Measurements from ENCODE around the gene COA7. TPM values are rescaled to one million over a fixed set of nuclear protein-coding genes. Genes with fewer than 3 reads are reported as not detected.

The COA7 gene
- total RNA-seq, 1 experiment from 2014 or later = 16.9 TPM

GRCh38 chr1:52659851-52660596, 38.1 kb downstream of the COA7 start:
- Histone ChIP-seq H3K36me3 (no peaks in the 10 kb centered on the region), H3K4me3 (no peak overlapping the region), H3K9me3 (no peaks in the 10 kb centered on the region), H3K27me3 (no peaks in the 10 kb centered on the region)
- DNase-seq = no peak

- no peak for DNase-seq
- Histone ChIP-seq H3K27me3 (no peaks in the 10 kb centered on the region), H3K9me3 (no peaks in the 10 kb centered on the region)
These were observed 38.8 kb downstream of the COA7 start for GRCh38 chr1:52659356-52659755.

GRCh38 chr1:52658795-52659194, 39.4 kb downstream of the COA7 start:
- Histone ChIP-seq H3K4me3 (no peak overlapping the region), H3K9me3 (no peaks in the 10 kb centered on the region), H3K27me3 (no peaks in the 10 kb centered on the region), H3K36me3 (no peaks in the 10 kb centered on the region)
- DNase-seq = no peak

More at GRCh38 chr1:52659356-52659755, 38.8 kb downstream of the COA7 start:
- Histone ChIP-seq H3K4me3 (no peak overlapping the region), H3K36me3 (no peaks in the 10 kb centered on the region)

- Histone ChIP-seq H3K9me3 (no peaks in the 10 kb centered on the region), H3K36me3 (no peaks in the 10 kb centered on the region), H3K4me3 (no peak overlapping the region), H3K27me3 (no peaks in the 10 kb centered on the region)
- no peak for DNase-seq
These were observed 40.4 kb downstream of the COA7 start for GRCh38 chr1:52657702-52658101.

- H3K4me3 ChIP-seq = no peak overlapping the region
- no peaks in the 10 kb centered on the region for H3K9me3 ChIP-seq
- no peaks in the 10 kb centered on the region for H3K36me3 ChIP-seq
- no peaks in the 10 kb centered on the region for H3K27me3 ChIP-seq
- no peak for DNase-seq
These were observed 44.1 kb downstream of the COA7 start for GRCh38 chr1:52654063-52654462.

GRCh38 chr1:52653207-52653849, 44.8 kb downstream of the COA7 start:
- no peak for DNase-seq
- Histone ChIP-seq H3K36me3 (no peaks in the 10 kb centered on the region), H3K9me3 (no peaks in the 10 kb centered on the region)

GRCh38 chr1:52651904-52652303, 46.2 kb downstream of the COA7 start:
- no peak overlapping the region for H3K4me3 ChIP-seq
- H3K9me3 ChIP-seq = no peaks in the 10 kb centered on the region
- no peaks in the 10 kb centered on the region for H3K36me3 ChIP-seq
- no peaks in the 10 kb centered on the region for H3K27me3 ChIP-seq
- DNase-seq = no peak

More at GRCh38 chr1:52653207-52653849, 44.8 kb downstream of the COA7 start:
- no peak overlapping the region for H3K4me3 ChIP-seq
- no peaks in the 10 kb centered on the region for H3K27me3 ChIP-seq

GRCh38 chr1:52645261-52645660, 52.9 kb downstream of the COA7 start:
- Histone ChIP-seq H3K36me3 (no peaks in the 10 kb centered on the region), H3K9me3 (no peaks in the 10 kb centered on the region), H3K27me3 (no peaks in the 10 kb centered on the region), H3K4me3 (no peak overlapping the region)
- no peak for DNase-seq

- Histone ChIP-seq H3K36me3 (no peaks in the 10 kb centered on the region), H3K27me3 (no peaks in the 10 kb centered on the region), H3K9me3 (no peaks in the 10 kb centered on the region), H3K4me3 (no peak overlapping the region)
- DNase-seq = no peak
These were observed 56.8 kb downstream of the COA7 start for GRCh38 chr1:52641307-52641706.

GRCh38 chr1:52640697-52641096, 57.5 kb downstream of the COA7 start:
- H3K36me3 ChIP-seq = no peaks in the 10 kb centered on the region
- H3K4me3 ChIP-seq = no peak overlapping the region
- no peaks in the 10 kb centered on the region for H3K9me3 ChIP-seq
- no peak for DNase-seq
- no peaks in the 10 kb centered on the region for H3K27me3 ChIP-seq

- H3K27me3 ChIP-seq = peaks cover 4% of the 10 kb centered on the region; the same call in 1 of the 2 replicates
- H3K36me3 ChIP-seq = no peaks in the 10 kb centered on the region
- no peak for DNase-seq
- peaks cover 7% of the 10 kb centered on the region; the same call in 1 of the 2 replicates for H3K9me3 ChIP-seq
- no peak overlapping the region for H3K4me3 ChIP-seq
These were observed 60.2 kb downstream of the COA7 start for GRCh38 chr1:52637946-52638345.

- Histone ChIP-seq H3K27me3 (peaks cover 4% of the 10 kb centered on the region; the same call in 1 of the 2 replicates), H3K36me3 (no peaks in the 10 kb centered on the region), H3K4me3 (no peak overlapping the region), H3K9me3 (peaks cover 7% of the 10 kb centered on the region; the same call in 1 of the 2 replicates)
- DNase-seq = no peak
These were observed 61.1 kb downstream of the COA7 start for GRCh38 chr1:52636721-52637695.

- H3K27me3 ChIP-seq = peaks cover 4% of the 10 kb centered on the region; the same call in 1 of the 2 replicates
- H3K9me3 ChIP-seq = peaks cover 7% of the 10 kb centered on the region; the same call in 1 of the 2 replicates
- no peak for DNase-seq
- no peak overlapping the region for H3K4me3 ChIP-seq
- no peaks in the 10 kb centered on the region for H3K36me3 ChIP-seq
These were observed 62.6 kb downstream of the COA7 start for GRCh38 chr1:52635321-52636089.

All from MG63 (cell line).